Body of pancreas (tissue), 4 donors: ENCODE data around the gene DAP.

Source experiments
- POLR2A ChIP-seq, 3 donors: fragments of 450-650 bp; IDR thresholded peaks; one replicate each; pipeline ENCODE4 v1.6.1; 2016; ENCODE audit warnings: antibody characterized with exemption in 3 of 3, mild to moderate bottlenecking in 2 of 3
- TF ChIP-seq, protein P1 (sequence below), 7 experiments: fragments of 450-650 bp in 4 of 7; fragments of 200-600 bp in 3 of 7; sonication (generic) in 3 of 7; IDR thresholded peaks; one replicate each; pipeline ENCODE4 v1.5.1; 2016 to 2019; ENCODE audit warnings: antibody characterized with exemption in 7 of 7

DNA sequence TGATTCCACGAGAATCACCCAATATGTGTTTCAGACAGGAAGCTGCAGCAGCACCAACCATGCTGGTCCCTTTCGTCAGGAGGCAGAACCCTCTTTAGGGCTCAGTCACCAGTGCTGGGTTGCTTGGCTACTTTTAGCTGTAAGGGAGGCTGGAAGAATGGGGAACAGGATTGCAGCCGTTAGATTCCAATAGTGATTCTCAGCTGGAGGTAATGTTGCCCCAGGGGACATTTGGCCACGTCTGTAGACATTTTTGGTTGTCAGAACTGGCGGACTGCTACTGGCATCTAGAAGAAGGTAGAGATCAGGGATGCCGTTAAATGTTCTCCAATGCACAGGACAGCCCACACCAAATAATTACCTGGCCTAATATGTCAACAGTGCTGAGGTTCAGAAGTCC, 115.4 kb downstream of the DAP start:
- TF ChIP-seq POLR2A (IDR thresholded peaks at IDR 0.05), result no peak
- TF ChIP-seq, protein P1, sequence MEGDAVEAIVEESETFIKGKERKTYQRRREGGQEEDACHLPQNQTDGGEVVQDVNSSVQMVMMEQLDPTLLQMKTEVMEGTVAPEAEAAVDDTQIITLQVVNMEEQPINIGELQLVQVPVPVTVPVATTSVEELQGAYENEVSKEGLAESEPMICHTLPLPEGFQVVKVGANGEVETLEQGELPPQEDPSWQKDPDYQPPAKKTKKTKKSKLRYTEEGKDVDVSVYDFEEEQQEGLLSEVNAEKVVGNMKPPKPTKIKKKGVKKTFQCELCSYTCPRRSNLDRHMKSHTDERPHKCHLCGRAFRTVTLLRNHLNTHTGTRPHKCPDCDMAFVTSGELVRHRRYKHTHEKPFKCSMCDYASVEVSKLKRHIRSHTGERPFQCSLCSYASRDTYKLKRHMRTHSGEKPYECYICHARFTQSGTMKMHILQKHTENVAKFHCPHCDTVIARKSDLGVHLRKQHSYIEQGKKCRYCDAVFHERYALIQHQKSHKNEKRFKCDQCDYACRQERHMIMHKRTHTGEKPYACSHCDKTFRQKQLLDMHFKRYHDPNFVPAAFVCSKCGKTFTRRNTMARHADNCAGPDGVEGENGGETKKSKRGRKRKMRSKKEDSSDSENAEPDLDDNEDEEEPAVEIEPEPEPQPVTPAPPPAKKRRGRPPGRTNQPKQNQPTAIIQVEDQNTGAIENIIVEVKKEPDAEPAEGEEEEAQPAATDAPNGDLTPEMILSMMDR (IDR thresholded peaks at IDR 0.05), result no peak
